HG02973 (cell line): ENCODE data around the gene MEF2B.
"Not testable (repeated sequence)": the region's sequence is repeated elsewhere in the genome, so short reads cannot be mapped to it uniquely, and the experiment has no call there.

Experiments
- ATAC-seq: cut with Tn5 transposase; IDR thresholded peaks from one replicate; pipeline ENCODE4 v1.9.1; 2021; ENCODE audit warnings: moderate library complexity; ENCODE audit not compliant: unreplicated experiment

Gene MEF2B

GRCh38 chr19:19157808-19158207, 12.3 kb downstream of the MEF2B start:
- no peak for ATAC-seq

- peak; percentile 54 for ATAC-seq
Observed at GRCh38 chr19:19155495-19156219, 14.4 kb downstream of the MEF2B start.

GRCh38 chr19:19154768-19155494, 15.1 kb downstream of the MEF2B start:
- no peak for ATAC-seq

- ATAC-seq, result no peak
Observed at GRCh38 chr19:19152668-19153384, 17.2 kb downstream of the MEF2B start.

- no peak for ATAC-seq
Observed at GRCh38 chr19:19151418-19151817, 18.6 kb downstream of the MEF2B start.

- ATAC-seq, result no peak
Observed at GRCh38 chr19:19149435-19149834, 20.6 kb downstream of the MEF2B start.

- not testable (repeated sequence) for ATAC-seq
Observed at GRCh38 chr19:19148504-19148903, 21.6 kb downstream of the MEF2B start.

GRCh38 chr19:19147344-19147743, 22.7 kb downstream of the MEF2B start:
- no peak for ATAC-seq

GRCh38 chr19:19146865-19147264, 23.2 kb downstream of the MEF2B start:
- no peak for ATAC-seq

GRCh38 chr19:19145684-19146608, 24.1 kb downstream of the MEF2B start:
- no peak for ATAC-seq

GRCh38 chr19:19145281-19145680, 24.8 kb downstream of the MEF2B start:
- ATAC-seq, result no peak

GRCh38 chr19:19142347-19142746, 27.7 kb downstream of the MEF2B start:
- ATAC-seq, result no peak

- ATAC-seq, result no peak
Observed at GRCh38 chr19:19140476-19140875, 29.6 kb downstream of the MEF2B start.

GRCh38 chr19:19139876-19140229, 30.2 kb downstream of the MEF2B start:
- ATAC-seq, result no peak

- ATAC-seq, result peak; percentile 96
Observed at GRCh38 chr19:19138109-19138981, 31.7 kb downstream of the MEF2B start, which contains the start of gene TMEM161A. Gene TMEM161A (minus strand): TSS chr19:19138478. CDS start chr19:19138428, 50 bp downstream.

- no peak for ATAC-seq
Observed at GRCh38 chr19:19137556-19138108, 32.4 kb downstream of the MEF2B start.

- not testable (repeated sequence) for ATAC-seq
Observed at GRCh38 chr19:19135713-19136112, 34.4 kb downstream of the MEF2B start.

- ATAC-seq, result no peak
Observed at GRCh38 chr19:19134687-19135158, 35.3 kb downstream of the MEF2B start.

GRCh38 chr19:19133985-19134384, 36.1 kb downstream of the MEF2B start:
- ATAC-seq, result no peak
